Measurements from ENCODE around the gene NR2C2. TPM values are rescaled to one million over a fixed set of nuclear protein-coding genes. Genes with fewer than 3 reads are reported as not detected.

NR2C2 gene
- total RNA-seq, 1 donor from 2014 or later = 40.0 TPM

DNA sequence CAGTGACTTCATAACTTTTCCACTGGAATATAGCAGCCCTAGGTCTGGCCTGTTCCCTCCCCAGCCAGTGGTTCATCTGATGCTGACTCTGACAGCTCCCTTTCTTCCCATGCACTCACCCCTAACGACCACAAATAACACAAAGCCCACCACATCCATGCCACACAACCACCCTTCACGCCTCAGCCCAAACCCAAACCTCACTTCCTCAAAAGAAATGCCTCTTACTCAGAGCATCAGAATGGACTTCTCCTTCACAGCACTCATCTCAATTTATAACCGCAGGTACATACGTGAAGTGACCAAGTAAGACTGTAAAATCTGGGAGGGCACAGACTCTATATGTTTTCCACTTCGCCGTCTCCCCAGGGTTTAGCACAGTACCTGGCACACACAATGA, 150.5 kb downstream of the NR2C2 start:
- DNase-seq (ENCODE audit: extremely low spot score in 2 of 2) = no peak
- H3K4me3 ChIP-seq = peak overlapping the region; percentile 90 to 92
- TF ChIP-seq CTCF (IDR thresholded peaks at IDR 0.05) (no peak), POLR2A (IDR thresholded peaks at IDR 0.05) (no peak), POLR2AphosphoS5 (IDR thresholded peaks at IDR 0.05; ENCODE audit: insufficient read depth in 1 of 2, low read depth in 1 of 2) (no peak)
- peaks cover 0 to 33% of the 10 kb centered on the region in 2 donors for H3K36me3 ChIP-seq
- peaks cover 31% of the 10 kb centered on the region for H3K4me1 ChIP-seq
- intact Hi-C loops (cut with DNase I) = no loop called here
- no peaks in the 10 kb centered on the region for H3K27me3 ChIP-seq
- no peak overlapping the region for H3K27ac ChIP-seq
- no peaks in the 10 kb centered on the region for H3K9me3 ChIP-seq

Other genes with a start within 250 kb of the NR2C2 start
- 16.2 TPM for gene FGD5, start 128.6 kb upstream of the NR2C2 start, total RNA-seq
- gene MRPS25, start 117.7 kb downstream of the NR2C2 start, total RNA-seq = 27.0 TPM
- 19.2 TPM for gene RBSN, start 151.6 kb downstream of the NR2C2 start, total RNA-seq